Caco-2 (cell line): Measurements from ENCODE around the gene BGN. TPM values are rescaled to one million over a fixed set of nuclear protein-coding genes. Genes with fewer than 3 reads are reported as not detected.

Experiments
- BruUV-seq: library from RNA; stranded (reverse); fragments of 400-500 nt; replicated peaks from 2 replicates; lab custom pipeline; 2021; lab: Mats Ljungman, UMichigan
- CTCF ChIA-PET: fragments of 300-600 bp; sonication (Branson Sonifier 250); formaldehyde crosslinking; loops from one replicate; lab custom pipeline; 2022; ENCODE audit warnings: antibody characterized with exemption; lab: Charles Lee
- POLR2A ChIA-PET: fragments of 300-600 bp; sonication (Branson Sonifier 250); formaldehyde crosslinking; loops from one replicate; lab custom pipeline; 2022; ENCODE audit warnings: antibody characterized with exemption; lab: Charles Lee
- DNase-seq, 2 experiments: peaks; one replicate each; pipeline versions ENCODE4 v3.0.0 to v3.0.0-alpha.2; 2020 to 2022
- H3K27me3 ChIP-seq: replicated peaks from 2 replicates; pipeline ENCODE4 v1.6.0; 2011; ENCODE audit warnings: low read length; ENCODE audit not compliant: control insufficient read depth, insufficient read depth
- H3K36me3 ChIP-seq: 2 replicates; pipeline ENCODE4 v1.5.1; 2011; ENCODE audit warnings: low read length; ENCODE audit not compliant: control insufficient read depth, insufficient read depth
- H3K4me1 ChIP-seq: fragments of 250-450 bp; sonication (Bioruptor Pico); 2 replicates; pipeline ENCODE4 v1.5.1; 2020; ENCODE audit warnings: mild to moderate bottlenecking
- H3K4me3 ChIP-seq: 2 replicates; pipeline ENCODE4 v1.5.1; 2011; ENCODE audit warnings: low read depth, mild to moderate bottlenecking, control low read depth, low read length
- H3K9me3 ChIP-seq: fragments of 250-450 bp; sonication (Bioruptor Pico); 2 replicates; pipeline ENCODE4 v1.5.1; 2020; ENCODE audit warnings: mild to moderate bottlenecking, moderate library complexity
- H3K27ac Mint-ChIP-seq: one replicate; pipeline ENCODE4 v1.8.0; 2022; ENCODE audit warnings: mixed read lengths; ENCODE audit not compliant: unreplicated experiment
- H3K27me3 Mint-ChIP-seq: one replicate; pipeline ENCODE4 v1.8.0; 2022; ENCODE audit warnings: mixed read lengths; ENCODE audit not compliant: insufficient read depth, unreplicated experiment
- H3K36me3 Mint-ChIP-seq: one replicate; pipeline ENCODE4 v1.8.0; 2022; ENCODE audit warnings: mild to moderate bottlenecking, mixed read lengths; ENCODE audit not compliant: insufficient read depth, unreplicated experiment
- H3K4me1 Mint-ChIP-seq: one replicate; pipeline ENCODE4 v1.8.0; 2022; ENCODE audit warnings: low read depth, mixed read lengths; ENCODE audit not compliant: unreplicated experiment
- H3K4me3 Mint-ChIP-seq: one replicate; pipeline ENCODE4 v1.8.0; 2022; ENCODE audit warnings: mild to moderate bottlenecking, moderate library complexity, mixed read lengths; ENCODE audit not compliant: unreplicated experiment
- H3K9me3 Mint-ChIP-seq: one replicate; pipeline ENCODE4 v1.8.0; 2022; ENCODE audit warnings: mixed read lengths; ENCODE audit not compliant: unreplicated experiment
- intact Hi-C: fragments of 100-400 bp; cut with micrococcal nuclease; formaldehyde crosslinking; loops from one replicate; pipeline ENCODE4 v1.10.0; 2022; ENCODE audit not compliant: unreplicated experiment
- total RNA-seq: library from RNA; stranded (reverse); gene quantifications from 2 replicates; pipeline ENCODE4 v1.2.3, GENCODE V29; 2022
- TF ChIP-seq, protein P1 (sequence below), 2 experiments: fragments of 200-600 bp in 1 of 2; IDR thresholded peaks; 1 replicate in 1 of 2; 2 replicates in 1 of 2; pipeline versions ENCODE4 v1.5.1 to v1.8.0; 2011 to 2022; ENCODE audit warnings: antibody characterized with exemption in 1 of 2, control low read depth in 1 of 2, inconsistent platforms in 1 of 2, low read depth in 1 of 2, low read length in 1 of 2, mild to moderate bottlenecking in 1 of 2, moderate library complexity in 1 of 2; ENCODE audit not compliant: insufficient read depth in 1 of 2, severe bottlenecking in 1 of 2, unreplicated experiment in 1 of 2

Gene BGN
- total RNA-seq, 1 experiment from 2014 or later: 9.9 TPM

DNA sequence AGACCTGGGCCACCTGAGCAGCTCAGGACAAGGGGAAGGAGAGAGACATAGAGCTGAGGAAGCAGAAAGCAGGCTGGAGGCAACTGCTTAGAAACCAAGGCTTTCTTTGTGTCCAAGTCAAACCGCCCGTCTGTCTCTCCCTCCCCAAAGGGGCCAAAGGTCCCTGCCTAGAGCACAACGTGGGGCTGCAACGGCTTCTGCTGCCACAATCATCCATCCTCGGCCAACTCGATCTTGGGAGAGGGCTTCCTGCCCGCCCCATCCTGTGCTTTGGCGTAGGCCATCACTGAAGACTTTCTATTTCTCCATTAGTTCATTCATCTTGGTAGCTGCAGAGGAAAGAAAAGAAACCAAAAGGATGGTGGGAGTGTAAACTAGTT is 47.2 kb upstream of the BGN start:
- no peak overlapping the region for H3K27ac Mint-ChIP-seq
- H3K27me3 ChIP-seq: no peaks in the 10 kb centered on the region
- no TSS peak for BruUV-seq
- H3K36me3 ChIP-seq: no peaks in the 10 kb centered on the region
- intact Hi-C loops: no loop called here
- no peaks in the 10 kb centered on the region for H3K27me3 Mint-ChIP-seq
- H3K4me1 Mint-ChIP-seq: no peaks in the 10 kb centered on the region
- TF ChIP-seq, protein P1, sequence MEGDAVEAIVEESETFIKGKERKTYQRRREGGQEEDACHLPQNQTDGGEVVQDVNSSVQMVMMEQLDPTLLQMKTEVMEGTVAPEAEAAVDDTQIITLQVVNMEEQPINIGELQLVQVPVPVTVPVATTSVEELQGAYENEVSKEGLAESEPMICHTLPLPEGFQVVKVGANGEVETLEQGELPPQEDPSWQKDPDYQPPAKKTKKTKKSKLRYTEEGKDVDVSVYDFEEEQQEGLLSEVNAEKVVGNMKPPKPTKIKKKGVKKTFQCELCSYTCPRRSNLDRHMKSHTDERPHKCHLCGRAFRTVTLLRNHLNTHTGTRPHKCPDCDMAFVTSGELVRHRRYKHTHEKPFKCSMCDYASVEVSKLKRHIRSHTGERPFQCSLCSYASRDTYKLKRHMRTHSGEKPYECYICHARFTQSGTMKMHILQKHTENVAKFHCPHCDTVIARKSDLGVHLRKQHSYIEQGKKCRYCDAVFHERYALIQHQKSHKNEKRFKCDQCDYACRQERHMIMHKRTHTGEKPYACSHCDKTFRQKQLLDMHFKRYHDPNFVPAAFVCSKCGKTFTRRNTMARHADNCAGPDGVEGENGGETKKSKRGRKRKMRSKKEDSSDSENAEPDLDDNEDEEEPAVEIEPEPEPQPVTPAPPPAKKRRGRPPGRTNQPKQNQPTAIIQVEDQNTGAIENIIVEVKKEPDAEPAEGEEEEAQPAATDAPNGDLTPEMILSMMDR (IDR thresholded peaks at IDR 0.05; ENCODE audit: insufficient read depth in 1 of 2, low read depth in 1 of 2, low read length in 1 of 2, severe bottlenecking in 1 of 2, unreplicated experiment in 1 of 2): no peak
- no peaks in the 10 kb centered on the region for H3K4me1 ChIP-seq
- H3K4me3 ChIP-seq: no peak overlapping the region
- peaks cover 20% of the 10 kb centered on the region for H3K36me3 Mint-ChIP-seq
- no peak for DNase-seq
- ChIA-PET POLR2A (no interaction called here), CTCF (no interaction called here)
- H3K9me3 Mint-ChIP-seq: no peaks in the 10 kb centered on the region
- no peak overlapping the region for H3K4me3 Mint-ChIP-seq
- H3K9me3 ChIP-seq: no peaks in the 10 kb centered on the region

DNA sequence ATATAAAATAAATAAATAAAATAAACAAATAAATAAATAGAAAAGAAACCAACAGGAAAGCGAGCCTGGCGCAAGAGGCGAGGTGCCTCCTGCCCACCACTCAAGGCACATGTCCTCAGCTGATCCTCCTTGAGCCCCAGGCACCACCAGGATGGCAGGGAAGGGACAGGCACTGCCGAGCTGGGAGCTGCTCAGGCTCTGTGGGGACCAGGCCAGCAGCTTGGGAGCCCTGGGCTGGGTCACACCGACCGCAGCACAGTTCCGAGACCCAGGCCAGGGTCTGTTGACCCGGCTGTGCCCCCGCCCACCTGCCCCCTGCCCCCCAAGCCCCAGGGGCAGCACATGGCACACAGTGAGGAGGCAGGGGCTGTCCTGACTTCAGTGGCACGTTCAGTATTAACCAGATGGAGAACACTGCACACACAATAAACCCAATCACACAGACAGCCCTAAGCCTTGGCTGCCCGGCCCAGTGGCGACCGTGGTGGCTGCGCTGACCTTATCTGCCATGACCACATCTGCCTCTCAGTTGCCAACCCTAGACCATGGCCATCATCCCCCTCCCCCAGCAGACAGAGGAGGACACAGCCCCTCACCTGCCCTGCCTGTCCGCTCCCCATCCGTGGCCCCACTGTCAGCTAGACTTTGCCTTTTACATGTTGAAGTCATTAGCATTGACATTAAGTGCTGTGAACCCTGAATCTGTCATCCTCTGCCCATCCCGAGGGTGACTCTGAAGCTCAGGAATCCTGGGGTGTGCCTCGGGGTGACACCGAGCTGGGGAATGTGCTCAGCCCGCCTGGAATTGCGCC is 46.0 kb upstream of the BGN start:
- Histone ChIP-seq H3K36me3 (no peaks in the 10 kb centered on the region), H3K4me3 (no peak overlapping the region), H3K9me3 (no peaks in the 10 kb centered on the region), H3K4me1 (no peaks in the 10 kb centered on the region), H3K27me3 (no peaks in the 10 kb centered on the region)
- Mint-ChIP-seq H3K9me3 (no peaks in the 10 kb centered on the region), H3K27ac (no peak overlapping the region), H3K4me3 (no peak overlapping the region), H3K4me1 (no peaks in the 10 kb centered on the region), H3K27me3 (no peaks in the 10 kb centered on the region), H3K36me3 (peaks cover 11% of the 10 kb centered on the region)
- ChIA-PET POLR2A (no interaction called here), CTCF (no interaction called here)
- no peak for DNase-seq
- no TSS peak for BruUV-seq
- intact Hi-C loops: no loop called here
- TF ChIP-seq, protein P1 (IDR thresholded peaks at IDR 0.05; ENCODE audit: insufficient read depth in 1 of 2, low read depth in 1 of 2, low read length in 1 of 2, severe bottlenecking in 1 of 2, unreplicated experiment in 1 of 2): no peak

DNA sequence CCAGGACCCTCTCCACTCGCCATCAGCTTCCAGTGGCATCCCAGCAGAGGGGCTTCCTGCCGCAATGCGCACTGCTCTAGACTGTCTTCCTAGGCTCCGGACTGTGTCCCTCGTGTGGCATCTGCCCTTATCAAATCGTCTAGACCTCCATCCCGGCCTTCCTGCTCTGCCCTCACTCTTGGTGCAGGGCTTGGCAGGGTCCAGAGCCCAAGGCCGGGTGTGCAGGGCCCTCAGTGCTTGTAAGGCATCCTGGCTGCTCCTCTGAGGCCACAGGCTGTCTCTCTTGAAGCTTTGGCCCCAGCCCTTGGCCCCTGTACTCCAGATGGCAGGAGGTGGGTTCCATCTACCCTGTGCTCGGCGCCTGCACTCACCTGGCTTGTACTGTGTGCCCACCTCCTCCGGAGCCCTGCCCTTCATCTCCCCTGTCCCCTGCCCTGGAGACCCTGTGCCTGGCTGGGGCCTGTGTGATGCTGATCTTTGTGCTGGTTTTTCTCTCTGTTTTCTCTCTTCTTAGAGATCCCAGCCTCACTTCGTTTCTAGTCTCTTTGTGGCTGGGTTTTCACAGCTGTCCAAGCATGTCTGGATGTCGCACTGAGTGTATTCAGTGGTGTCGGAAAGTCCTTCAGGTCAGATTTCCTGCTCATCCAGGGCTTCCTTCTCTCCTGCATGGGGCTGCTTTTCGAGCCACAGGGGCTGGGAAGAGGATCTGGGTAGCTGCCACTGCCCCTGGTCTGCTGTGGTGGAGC is 45.2 kb upstream of the BGN start:
- intact Hi-C loops: no loop called here
- TF ChIP-seq, protein P1 (IDR thresholded peaks at IDR 0.05; ENCODE audit: insufficient read depth in 1 of 2, low read depth in 1 of 2, low read length in 1 of 2, severe bottlenecking in 1 of 2, unreplicated experiment in 1 of 2): no peak
- Mint-ChIP-seq H3K9me3 (no peaks in the 10 kb centered on the region), H3K36me3 (peaks cover 10% of the 10 kb centered on the region), H3K27ac (no peak overlapping the region), H3K4me1 (no peaks in the 10 kb centered on the region), H3K27me3 (no peaks in the 10 kb centered on the region), H3K4me3 (no peak overlapping the region)
- DNase-seq: no peak
- Histone ChIP-seq H3K36me3 (no peaks in the 10 kb centered on the region), H3K9me3 (no peaks in the 10 kb centered on the region), H3K4me3 (no peak overlapping the region), H3K27me3 (no peaks in the 10 kb centered on the region), H3K4me1 (no peaks in the 10 kb centered on the region)
- ChIA-PET CTCF (no interaction called here), POLR2A (no interaction called here)
- no TSS peak for BruUV-seq
